ENCODE measurements around the gene CFAP299. TPM values are rescaled to one million over a fixed set of nuclear protein-coding genes. Genes with fewer than 3 reads are reported as not detected.

Gene CFAP299
- total RNA-seq, 1 experiment from 2014 or later = 2.3 TPM

DNA sequence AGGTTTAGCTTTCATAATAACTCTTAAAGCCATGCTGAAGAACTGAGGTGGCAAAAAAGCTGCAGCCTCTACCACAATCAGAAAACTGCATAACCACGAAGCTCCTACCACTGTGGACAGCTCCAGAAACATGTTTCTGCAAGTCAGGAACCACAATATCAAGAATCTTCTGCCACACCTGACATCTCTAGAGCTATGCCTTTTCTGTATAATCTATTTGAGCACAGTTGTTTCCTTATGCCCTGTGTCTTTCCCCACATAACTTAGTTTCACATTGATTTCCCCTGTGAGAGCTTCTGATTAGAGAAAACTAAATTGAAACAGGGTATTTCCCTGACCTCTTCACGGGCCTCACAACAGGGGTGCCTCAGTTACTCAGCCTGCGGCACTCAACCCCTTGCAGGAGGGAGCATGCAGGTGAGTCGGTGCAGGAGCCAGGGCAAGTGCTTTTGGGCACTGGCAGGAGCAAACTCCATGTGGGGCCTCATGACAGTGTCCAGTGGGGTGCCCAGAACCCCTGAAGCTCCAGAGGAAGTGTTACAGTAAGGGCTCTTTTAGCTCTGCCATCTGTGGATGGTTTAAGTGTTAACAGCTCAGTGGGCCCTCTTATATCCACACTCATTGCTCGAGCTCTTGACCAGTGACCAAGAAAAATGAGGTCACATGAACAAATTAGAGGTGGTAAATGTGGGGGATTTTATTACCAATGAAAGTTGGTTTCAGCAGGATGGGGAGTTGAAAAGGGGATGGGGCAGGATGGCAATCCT, 562.2 kb downstream of the CFAP299 start:
- H3K4me3 ChIP-seq = no peak overlapping the region
- H3K36me3 ChIP-seq = no peaks in the 10 kb centered on the region
- no peaks in the 10 kb centered on the region for H3K4me1 ChIP-seq (replicated peaks)
- H3K9me3 ChIP-seq (replicated peaks) = no peaks in the 10 kb centered on the region
- DNase-seq (ENCODE audit: low read depth in 1 of 2, low spot score in 2 of 2) = no peak
- H3K27ac ChIP-seq = no peak overlapping the region
- no peaks in the 10 kb centered on the region for H3K27me3 ChIP-seq (replicated peaks)

DNA sequence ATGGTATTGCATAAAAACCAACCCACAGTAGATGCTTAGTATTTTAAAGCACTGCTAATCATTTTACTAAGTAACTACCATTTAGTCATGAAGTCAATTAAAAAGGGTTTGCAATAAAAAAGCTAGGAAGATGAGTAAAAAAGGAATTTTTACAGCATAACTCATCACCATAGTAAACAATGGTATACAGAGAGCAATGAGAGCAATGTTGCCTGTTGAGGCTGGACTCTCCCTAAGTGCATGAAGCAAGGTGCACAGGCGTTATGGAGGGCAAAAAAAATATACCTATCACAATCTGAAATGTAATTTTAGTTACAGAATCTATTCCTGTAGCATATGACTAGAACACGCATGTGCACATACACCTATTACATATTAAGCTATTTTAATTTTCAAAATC, 565.4 kb downstream of the CFAP299 start:
- no peak overlapping the region for H3K4me3 ChIP-seq
- no peaks in the 10 kb centered on the region for H3K4me1 ChIP-seq (replicated peaks)
- no peaks in the 10 kb centered on the region for H3K27me3 ChIP-seq (replicated peaks)
- H3K9me3 ChIP-seq (replicated peaks) = no peaks in the 10 kb centered on the region
- H3K36me3 ChIP-seq = no peaks in the 10 kb centered on the region
- no peak overlapping the region for H3K27ac ChIP-seq
- no peak for DNase-seq (ENCODE audit: low read depth in 1 of 2, low spot score in 2 of 2)

DNA sequence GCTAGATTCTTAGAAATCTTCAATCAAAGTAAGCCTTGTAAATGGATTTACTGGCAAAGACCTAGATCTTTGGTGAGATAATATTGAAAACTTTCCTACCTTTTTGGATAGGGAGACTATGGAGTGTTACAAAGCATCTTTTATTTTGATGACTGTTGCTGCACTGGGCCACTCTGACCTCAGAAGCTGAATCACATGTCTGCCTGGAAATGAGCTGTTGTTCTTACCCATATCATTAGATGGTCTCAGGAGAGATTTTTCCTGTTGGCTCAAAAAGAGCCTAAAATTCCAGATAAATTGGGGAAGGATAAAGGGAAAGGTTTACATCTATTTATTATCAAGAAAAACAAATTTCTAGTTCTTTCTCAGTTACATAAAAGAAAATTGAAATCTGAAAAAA, 567.5 kb downstream of the CFAP299 start:
- H3K4me3 ChIP-seq = no peak overlapping the region
- no peaks in the 10 kb centered on the region for H3K36me3 ChIP-seq
- no peaks in the 10 kb centered on the region for H3K4me1 ChIP-seq (replicated peaks)
- H3K27me3 ChIP-seq (replicated peaks) = no peaks in the 10 kb centered on the region
- H3K27ac ChIP-seq = no peak overlapping the region
- no peak for DNase-seq (ENCODE audit: low read depth in 1 of 2, low spot score in 2 of 2)
- H3K9me3 ChIP-seq (replicated peaks) = no peaks in the 10 kb centered on the region

DNA sequence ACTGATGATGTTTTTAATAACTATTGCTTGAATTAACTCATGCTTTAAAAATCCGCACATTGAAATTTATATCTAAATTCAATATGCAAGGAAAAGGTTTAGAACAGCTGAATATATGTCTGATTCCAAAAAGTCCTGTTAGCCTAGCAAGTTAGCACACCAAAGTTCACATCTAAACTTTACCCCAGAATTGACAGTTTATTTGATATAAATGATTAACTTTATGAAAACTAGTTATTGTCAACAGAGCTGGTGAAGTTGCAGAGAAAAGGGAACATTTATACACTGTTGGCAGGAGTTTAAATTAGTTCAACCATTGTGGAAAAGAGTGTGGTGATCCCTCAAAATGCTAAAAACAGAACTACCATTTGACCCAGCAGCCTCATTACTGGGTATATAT, 574.4 kb downstream of the CFAP299 start:
- Histone ChIP-seq H3K27ac (no peak overlapping the region), H3K4me1 (replicated peaks) (no peaks in the 10 kb centered on the region), H3K4me3 (no peak overlapping the region), H3K27me3 (replicated peaks) (no peaks in the 10 kb centered on the region; the same call in 1 of the 2 replicates), H3K36me3 (no peaks in the 10 kb centered on the region), H3K9me3 (replicated peaks) (no peaks in the 10 kb centered on the region)
- no peak for DNase-seq (ENCODE audit: low read depth in 1 of 2, low spot score in 2 of 2)

DNA sequence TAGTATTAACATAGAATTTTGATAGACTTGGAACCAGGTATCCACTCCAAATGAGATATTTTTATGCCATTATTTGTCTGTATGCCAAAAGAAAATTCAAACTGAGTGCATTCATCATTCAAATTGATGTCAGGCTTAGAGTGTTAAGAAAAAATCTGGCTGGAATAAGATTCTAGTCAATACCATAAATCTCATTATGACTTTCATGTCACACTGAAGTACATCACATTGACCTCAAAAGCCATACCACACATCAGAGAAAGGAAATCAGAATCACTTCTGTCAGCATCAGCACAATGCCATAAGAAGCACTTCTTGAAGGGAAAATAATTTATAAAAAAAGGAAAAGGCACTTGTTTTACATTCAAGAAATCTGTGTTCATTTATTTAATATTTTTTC, 575.9 kb downstream of the CFAP299 start:
- no peak for DNase-seq (ENCODE audit: low read depth in 1 of 2, low spot score in 2 of 2)
- Histone ChIP-seq H3K36me3 (no peaks in the 10 kb centered on the region), H3K27ac (no peak overlapping the region), H3K4me1 (replicated peaks) (no peaks in the 10 kb centered on the region), H3K9me3 (replicated peaks) (no peaks in the 10 kb centered on the region), H3K27me3 (replicated peaks) (no peaks in the 10 kb centered on the region; the same call in 1 of the 2 replicates), H3K4me3 (no peak overlapping the region)

DNA sequence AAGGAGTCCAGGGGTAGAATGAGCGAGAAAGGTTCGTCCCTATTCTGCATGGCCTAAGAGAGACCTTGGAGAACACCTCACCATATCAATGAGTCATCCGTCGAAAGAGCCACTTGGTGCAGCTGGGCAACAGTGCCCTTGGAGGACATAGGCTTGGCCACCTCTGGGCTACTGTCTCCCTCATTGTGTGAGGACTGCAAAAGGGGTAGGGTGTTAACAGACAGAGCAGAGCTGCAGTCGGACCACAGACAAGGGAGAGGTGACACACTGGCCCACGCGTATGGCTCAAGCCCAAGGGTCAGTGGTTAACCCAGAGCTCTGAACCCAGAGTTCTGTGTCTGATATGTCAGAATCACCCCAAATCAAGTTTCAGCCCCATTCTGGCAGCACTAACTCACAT, 576.8 kb downstream of the CFAP299 start:
- Histone ChIP-seq H3K27ac (no peak overlapping the region), H3K4me3 (no peak overlapping the region), H3K4me1 (replicated peaks) (no peaks in the 10 kb centered on the region), H3K27me3 (replicated peaks) (peaks cover 4% of the 10 kb centered on the region), H3K9me3 (replicated peaks) (no peaks in the 10 kb centered on the region), H3K36me3 (no peaks in the 10 kb centered on the region)
- DNase-seq (ENCODE audit: low read depth in 1 of 2, low spot score in 2 of 2) = no peak

DNA sequence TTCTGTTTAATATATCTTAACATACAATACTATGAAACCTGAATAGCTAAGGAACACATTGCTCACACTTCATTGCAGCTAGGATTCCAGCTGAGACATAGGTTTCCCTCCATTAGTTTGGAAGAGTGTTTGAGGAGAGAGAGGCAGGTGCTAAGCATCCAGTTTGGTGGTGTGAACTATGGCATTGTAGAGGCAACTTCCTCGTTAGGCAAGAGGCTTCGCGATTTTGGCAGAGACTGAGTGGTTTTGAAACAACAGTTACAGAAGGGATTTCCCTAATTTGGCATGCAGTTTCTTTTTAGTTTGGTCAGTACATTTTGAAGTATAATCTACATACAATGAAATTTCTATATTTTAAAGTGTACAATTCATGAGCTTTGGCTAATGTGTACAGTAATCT, 577.9 kb downstream of the CFAP299 start:
- no peak for DNase-seq (ENCODE audit: low read depth in 1 of 2, low spot score in 2 of 2)

DNA sequence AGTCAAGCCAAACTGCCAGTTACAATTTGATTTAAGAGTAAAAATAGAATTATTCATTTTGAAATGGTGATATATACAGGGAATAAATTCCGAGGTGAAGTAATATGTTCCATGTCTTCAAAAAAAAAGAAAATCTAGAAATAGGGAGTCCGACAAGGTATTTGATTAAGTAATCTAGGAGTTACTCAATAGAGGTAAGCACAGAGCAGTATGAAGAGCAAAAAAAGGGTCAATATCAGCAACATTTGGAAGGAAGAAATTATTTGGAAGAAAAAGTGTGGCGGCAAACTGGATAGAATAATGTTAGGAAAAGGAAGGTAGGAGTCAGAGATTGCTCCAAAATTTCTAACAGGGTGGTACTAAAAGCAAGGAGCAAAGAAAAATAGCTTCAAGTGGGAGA, 581.2 kb downstream of the CFAP299 start:
- H3K9me3 ChIP-seq (replicated peaks) = no peaks in the 10 kb centered on the region
- H3K27ac ChIP-seq = no peak overlapping the region
- no peaks in the 10 kb centered on the region for H3K36me3 ChIP-seq
- peaks cover 4% of the 10 kb centered on the region for H3K27me3 ChIP-seq (replicated peaks)
- no peaks in the 10 kb centered on the region for H3K4me1 ChIP-seq (replicated peaks)
- no peak overlapping the region for H3K4me3 ChIP-seq
- DNase-seq (ENCODE audit: low read depth in 1 of 2, low spot score in 2 of 2) = no peak

More for the DNA sequence above, 577.9 kb downstream of the CFAP299 start:
- H3K4me3 ChIP-seq = no peak overlapping the region
- H3K4me1 ChIP-seq (replicated peaks) = no peaks in the 10 kb centered on the region
- H3K36me3 ChIP-seq = no peaks in the 10 kb centered on the region
- peaks cover 4% of the 10 kb centered on the region for H3K27me3 ChIP-seq (replicated peaks)
- no peaks in the 10 kb centered on the region for H3K9me3 ChIP-seq (replicated peaks)
- H3K27ac ChIP-seq = no peak overlapping the region

DNA sequence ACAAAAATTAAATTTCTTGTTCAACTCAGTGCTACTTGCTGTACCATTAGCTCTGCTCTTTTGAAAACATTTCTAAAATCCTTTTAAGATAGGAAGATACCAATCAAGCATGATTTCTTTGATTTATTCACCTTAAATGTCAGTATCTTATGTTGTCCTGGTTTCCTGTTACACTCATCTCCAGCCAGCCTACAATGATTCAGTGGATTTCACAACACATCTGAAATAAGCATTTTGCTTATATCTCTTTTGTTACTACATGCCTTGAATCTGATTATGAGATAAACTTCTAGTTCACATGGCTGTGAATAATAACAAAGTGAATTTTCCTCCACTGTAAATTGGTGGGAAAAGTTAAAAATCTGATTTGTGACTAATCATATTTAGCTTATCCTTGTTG, 582.5 kb downstream of the CFAP299 start:
- H3K36me3 ChIP-seq = no peaks in the 10 kb centered on the region
- peaks cover 4% of the 10 kb centered on the region for H3K27me3 ChIP-seq (replicated peaks)
- no peak overlapping the region for H3K27ac ChIP-seq
- no peaks in the 10 kb centered on the region for H3K9me3 ChIP-seq (replicated peaks)
- no peak overlapping the region for H3K4me3 ChIP-seq
- no peaks in the 10 kb centered on the region for H3K4me1 ChIP-seq (replicated peaks)
- DNase-seq (ENCODE audit: low read depth in 1 of 2, low spot score in 2 of 2) = no peak

DNA sequence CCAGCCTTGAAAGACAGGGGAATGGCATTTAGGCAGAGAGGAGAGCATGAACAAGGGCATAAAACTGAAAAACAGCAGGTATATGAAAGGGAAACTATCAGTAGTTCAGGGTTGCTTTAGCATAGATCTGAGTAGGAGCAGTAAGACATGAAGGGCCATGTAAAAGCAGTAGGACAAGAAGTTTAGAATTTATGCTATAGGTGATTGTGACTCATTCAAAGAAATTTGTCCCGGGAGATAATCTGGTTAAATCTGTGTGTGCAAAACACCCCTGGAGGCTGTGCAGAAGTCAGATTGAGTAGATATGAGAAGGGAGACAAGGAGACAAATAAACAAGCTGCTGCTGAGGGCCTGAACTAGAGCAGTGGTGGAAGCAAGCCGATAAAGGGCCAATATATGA, 585.9 kb downstream of the CFAP299 start:
- Histone ChIP-seq H3K27me3 (replicated peaks) (peaks cover 4% of the 10 kb centered on the region; the same call in 1 of the 2 replicates), H3K36me3 (no peaks in the 10 kb centered on the region), H3K4me3 (no peak overlapping the region), H3K27ac (no peak overlapping the region), H3K9me3 (replicated peaks) (no peaks in the 10 kb centered on the region), H3K4me1 (replicated peaks) (no peaks in the 10 kb centered on the region)
- DNase-seq (ENCODE audit: low read depth in 1 of 2, low spot score in 2 of 2) = no peak

DNA sequence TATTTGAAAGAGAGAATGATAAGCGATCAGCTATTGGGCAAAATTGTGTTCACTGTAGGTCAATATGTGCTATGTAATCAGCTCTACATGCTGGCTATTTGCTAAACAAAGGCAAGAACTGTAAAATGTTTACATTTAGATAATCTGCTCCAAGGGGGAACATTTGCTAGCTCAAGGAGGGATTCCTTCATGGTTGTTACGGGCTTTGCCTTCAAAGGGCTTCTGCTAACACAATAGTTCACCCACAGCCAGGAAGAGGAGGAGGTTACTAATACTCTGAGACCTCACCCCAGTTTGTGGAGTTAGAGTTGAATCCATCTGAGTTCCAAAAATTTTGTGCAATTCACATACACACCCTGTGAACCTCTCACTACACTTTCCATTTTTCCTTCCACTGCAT, 587.4 kb downstream of the CFAP299 start:
- Histone ChIP-seq H3K27ac (no peak overlapping the region), H3K4me1 (replicated peaks) (no peaks in the 10 kb centered on the region), H3K36me3 (no peaks in the 10 kb centered on the region), H3K4me3 (no peak overlapping the region), H3K27me3 (replicated peaks) (no peaks in the 10 kb centered on the region), H3K9me3 (replicated peaks) (no peaks in the 10 kb centered on the region)
- no peak for DNase-seq (ENCODE audit: low read depth in 1 of 2, low spot score in 2 of 2)

DNA sequence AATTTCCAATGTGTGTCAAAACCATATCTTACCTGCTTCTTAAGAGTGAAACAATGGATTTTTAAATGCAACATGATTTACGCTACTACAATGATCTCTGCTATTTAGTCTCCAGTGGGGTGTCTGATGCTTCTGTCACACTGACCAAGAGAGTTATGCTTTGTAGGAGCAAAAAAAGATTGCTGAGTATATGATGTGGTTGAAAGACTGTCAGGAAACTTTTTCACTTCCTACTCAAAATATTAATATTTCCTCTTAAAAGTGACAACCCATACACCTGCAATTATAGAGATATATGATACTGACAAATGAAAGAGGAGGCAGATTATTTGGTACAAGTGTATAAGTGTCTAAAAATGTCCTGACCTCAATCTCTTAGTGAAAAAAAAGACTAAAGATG, 589.8 kb downstream of the CFAP299 start:
- H3K4me3 ChIP-seq = no peak overlapping the region
- H3K36me3 ChIP-seq = no peaks in the 10 kb centered on the region
- no peak overlapping the region for H3K27ac ChIP-seq
- DNase-seq (ENCODE audit: low read depth in 1 of 2, low spot score in 2 of 2) = no peak
- no peaks in the 10 kb centered on the region for H3K4me1 ChIP-seq (replicated peaks)
- H3K9me3 ChIP-seq (replicated peaks) = no peaks in the 10 kb centered on the region
- H3K27me3 ChIP-seq (replicated peaks) = no peaks in the 10 kb centered on the region

DNA sequence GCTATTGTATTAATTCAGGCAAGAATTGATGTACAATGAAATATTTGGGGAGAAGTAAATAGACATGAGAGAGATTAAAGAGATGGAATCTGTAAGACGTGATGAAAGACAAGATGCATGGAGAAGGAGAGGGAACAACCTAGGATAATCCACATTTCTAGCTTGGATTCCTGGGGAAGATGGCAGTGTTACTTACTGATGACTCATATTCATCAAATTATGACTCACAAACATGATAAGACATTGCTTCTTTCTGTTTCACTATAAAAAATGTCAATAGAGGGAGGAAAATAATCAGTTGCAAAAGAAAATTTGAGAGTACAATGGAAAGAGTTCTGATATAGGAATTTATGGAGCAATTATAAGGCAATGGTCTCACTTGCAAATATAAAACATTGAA, 590.9 kb downstream of the CFAP299 start:
- H3K9me3 ChIP-seq (replicated peaks) = no peaks in the 10 kb centered on the region
- no peaks in the 10 kb centered on the region for H3K27me3 ChIP-seq (replicated peaks)
- DNase-seq (ENCODE audit: low read depth in 1 of 2, low spot score in 2 of 2) = no peak
- no peaks in the 10 kb centered on the region for H3K36me3 ChIP-seq
- H3K4me1 ChIP-seq (replicated peaks) = no peaks in the 10 kb centered on the region
- no peak overlapping the region for H3K4me3 ChIP-seq
- H3K27ac ChIP-seq = no peak overlapping the region

DNA sequence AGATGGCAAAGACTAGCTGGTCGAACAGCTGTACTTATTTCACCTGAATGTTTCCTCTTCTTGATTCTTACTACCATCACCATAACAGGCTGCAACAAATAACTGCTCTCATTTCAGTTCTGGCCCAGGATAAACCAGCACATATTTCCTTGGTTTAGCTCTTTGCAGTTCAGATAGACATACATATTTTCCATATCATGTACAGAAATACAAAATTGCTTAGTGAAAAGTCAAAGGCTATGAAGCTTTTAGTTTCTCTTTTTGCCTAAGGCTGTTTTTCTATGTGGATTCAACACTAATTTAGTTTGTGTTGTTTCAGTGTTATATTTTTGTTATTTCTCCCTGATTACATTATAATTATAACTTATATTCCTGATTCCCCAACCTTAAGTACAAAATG, 591.4 kb downstream of the CFAP299 start:
- Histone ChIP-seq H3K27me3 (replicated peaks) (no peaks in the 10 kb centered on the region), H3K27ac (no peak overlapping the region), H3K4me3 (no peak overlapping the region), H3K9me3 (replicated peaks) (no peaks in the 10 kb centered on the region), H3K4me1 (replicated peaks) (no peaks in the 10 kb centered on the region), H3K36me3 (no peaks in the 10 kb centered on the region)
- no peak for DNase-seq (ENCODE audit: low read depth in 1 of 2, low spot score in 2 of 2)

DNA sequence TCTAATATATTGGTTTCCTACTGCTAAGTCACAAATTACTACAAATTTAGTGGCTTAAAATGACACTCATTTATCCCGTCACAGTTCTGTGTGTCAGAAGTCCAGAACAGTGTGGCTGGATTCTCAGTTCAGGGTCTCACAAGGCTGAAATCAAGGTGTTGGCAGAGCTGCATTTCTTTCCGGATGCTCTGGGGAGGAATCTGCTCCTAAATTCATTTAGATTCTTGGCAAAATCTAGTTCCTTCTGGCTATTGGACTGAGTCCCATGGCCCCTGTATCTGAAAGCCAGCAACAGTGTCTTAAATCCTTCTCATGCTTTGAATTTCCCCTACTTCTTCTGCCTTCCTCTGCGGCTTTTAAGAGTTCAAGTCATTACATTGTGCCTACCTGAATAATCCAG, 591.9 kb downstream of the CFAP299 start:
- no peaks in the 10 kb centered on the region for H3K36me3 ChIP-seq
- H3K4me1 ChIP-seq (replicated peaks) = no peaks in the 10 kb centered on the region
- no peaks in the 10 kb centered on the region for H3K9me3 ChIP-seq (replicated peaks)
- no peak overlapping the region for H3K27ac ChIP-seq
- H3K4me3 ChIP-seq = no peak overlapping the region
- no peak for DNase-seq (ENCODE audit: low read depth in 1 of 2, low spot score in 2 of 2)
- H3K27me3 ChIP-seq (replicated peaks) = no peaks in the 10 kb centered on the region

Measured in SJSA1 (cell line).